Keratinocyte (primary cell): Measurements from ENCODE around the gene SLC28A3.

Source experiments
- EZH2 ChIP-seq: IDR thresholded peaks from one replicate; pipeline ENCODE4 v1.6.1; 2012; ENCODE audit warnings: inconsistent platforms, mild to moderate bottlenecking, low read length, moderate library complexity
- TF ChIP-seq, protein P1 (sequence below), 3 experiments: IDR thresholded peaks in 1 of 3; conservative IDR thresholded peaks in 1 of 3; optimal IDR thresholded peaks in 1 of 3; 2 replicates in 2 of 3; 3 replicates in 1 of 3; pipeline versions ENCODE3 to v1.5.1; 2011; ENCODE audit warnings: low read length in 3 of 3, mild to moderate bottlenecking in 3 of 3, moderate library complexity in 2 of 3, control low read depth in 1 of 3, inconsistent platforms in 1 of 3; ENCODE audit not compliant: insufficient read depth in 2 of 3; ENCODE audit errors: extremely low read depth in 1 of 3

GRCh38 chr9:84271921-84272556, 68.5 kb downstream of the SLC28A3 start:
- TF ChIP-seq, protein P1, sequence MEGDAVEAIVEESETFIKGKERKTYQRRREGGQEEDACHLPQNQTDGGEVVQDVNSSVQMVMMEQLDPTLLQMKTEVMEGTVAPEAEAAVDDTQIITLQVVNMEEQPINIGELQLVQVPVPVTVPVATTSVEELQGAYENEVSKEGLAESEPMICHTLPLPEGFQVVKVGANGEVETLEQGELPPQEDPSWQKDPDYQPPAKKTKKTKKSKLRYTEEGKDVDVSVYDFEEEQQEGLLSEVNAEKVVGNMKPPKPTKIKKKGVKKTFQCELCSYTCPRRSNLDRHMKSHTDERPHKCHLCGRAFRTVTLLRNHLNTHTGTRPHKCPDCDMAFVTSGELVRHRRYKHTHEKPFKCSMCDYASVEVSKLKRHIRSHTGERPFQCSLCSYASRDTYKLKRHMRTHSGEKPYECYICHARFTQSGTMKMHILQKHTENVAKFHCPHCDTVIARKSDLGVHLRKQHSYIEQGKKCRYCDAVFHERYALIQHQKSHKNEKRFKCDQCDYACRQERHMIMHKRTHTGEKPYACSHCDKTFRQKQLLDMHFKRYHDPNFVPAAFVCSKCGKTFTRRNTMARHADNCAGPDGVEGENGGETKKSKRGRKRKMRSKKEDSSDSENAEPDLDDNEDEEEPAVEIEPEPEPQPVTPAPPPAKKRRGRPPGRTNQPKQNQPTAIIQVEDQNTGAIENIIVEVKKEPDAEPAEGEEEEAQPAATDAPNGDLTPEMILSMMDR (optimal IDR thresholded peaks at IDR 0.05 in 1 of 3, IDR thresholded peaks at IDR 0.05 in 1 of 3, conservative IDR thresholded peaks at IDR 0.05 in 1 of 3; ENCODE audit: extremely low read depth in 1 of 3, insufficient read depth in 2 of 3, low read length in 3 of 3): no peak
- TF ChIP-seq EZH2: no peak
